ENCODE data around the gene KLHL29. TPM values are rescaled to one million over a fixed set of nuclear protein-coding genes. Genes with fewer than 3 reads are reported as not detected.

KLHL29 gene
- total and polyA plus RNA-seq, 8 donors, result 0.91 to 6.6 (median 2.6) TPM

DNA sequence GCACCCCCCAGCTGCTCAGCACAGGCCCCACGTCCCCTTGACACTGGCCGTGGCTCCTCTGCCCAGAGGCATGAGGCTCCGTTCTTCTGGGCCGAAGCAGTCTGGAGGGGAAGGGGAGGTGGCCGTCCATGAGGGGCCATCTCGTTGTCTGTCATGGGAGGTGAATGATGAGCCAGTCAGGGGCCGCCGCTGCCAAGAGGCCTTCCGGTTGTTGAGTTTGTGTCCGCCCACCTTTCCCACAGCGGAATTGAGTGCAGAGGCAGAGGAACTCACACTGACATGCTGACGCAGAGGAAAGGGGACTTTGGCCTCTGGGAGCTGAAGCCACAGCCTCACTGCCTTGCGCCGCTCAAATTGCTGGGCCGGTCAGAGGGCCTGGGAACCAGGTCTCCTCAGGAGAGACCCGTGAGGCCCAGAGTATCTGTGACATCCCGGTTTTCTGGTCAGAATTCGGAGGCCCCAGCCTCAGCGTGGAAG lies 273.5 kb downstream of the KLHL29 start:
- Histone ChIP-seq H3K4me3 (no peak overlapping the region), H3K36me3 (no peaks in the 10 kb centered on the region), H3K4me1 (no peaks in the 10 kb centered on the region), H3K9me3 (no peaks in the 10 kb centered on the region), H3K27me3 (no peaks in the 10 kb centered on the region), H3K27ac (no peak overlapping the region)
- DNase-seq, result no peak
- WGBS, 2 donors, result 44 to 47% methylated on average over 19 of the region's 19 CpGs
- TF ChIP-seq, protein P1, sequence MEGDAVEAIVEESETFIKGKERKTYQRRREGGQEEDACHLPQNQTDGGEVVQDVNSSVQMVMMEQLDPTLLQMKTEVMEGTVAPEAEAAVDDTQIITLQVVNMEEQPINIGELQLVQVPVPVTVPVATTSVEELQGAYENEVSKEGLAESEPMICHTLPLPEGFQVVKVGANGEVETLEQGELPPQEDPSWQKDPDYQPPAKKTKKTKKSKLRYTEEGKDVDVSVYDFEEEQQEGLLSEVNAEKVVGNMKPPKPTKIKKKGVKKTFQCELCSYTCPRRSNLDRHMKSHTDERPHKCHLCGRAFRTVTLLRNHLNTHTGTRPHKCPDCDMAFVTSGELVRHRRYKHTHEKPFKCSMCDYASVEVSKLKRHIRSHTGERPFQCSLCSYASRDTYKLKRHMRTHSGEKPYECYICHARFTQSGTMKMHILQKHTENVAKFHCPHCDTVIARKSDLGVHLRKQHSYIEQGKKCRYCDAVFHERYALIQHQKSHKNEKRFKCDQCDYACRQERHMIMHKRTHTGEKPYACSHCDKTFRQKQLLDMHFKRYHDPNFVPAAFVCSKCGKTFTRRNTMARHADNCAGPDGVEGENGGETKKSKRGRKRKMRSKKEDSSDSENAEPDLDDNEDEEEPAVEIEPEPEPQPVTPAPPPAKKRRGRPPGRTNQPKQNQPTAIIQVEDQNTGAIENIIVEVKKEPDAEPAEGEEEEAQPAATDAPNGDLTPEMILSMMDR (IDR thresholded peaks at IDR 0.05), result no peak
- intact Hi-C loops (cut with DNase I), result no loop called here
- FAIRE-seq, result no peak
- ATAC-seq, result peak in 3 of 4 donors; percentile 36 to 71 (median 37)

- FAIRE-seq, result no peak
- ATAC-seq, result no peak
These were observed 274.3 kb downstream of the KLHL29 start for GRCh38 chr2:23659328-23659727.

GRCh38 chr2:23659773-23660172 lies 274.8 kb downstream of the KLHL29 start:
- no peaks in the 10 kb centered on the region for H3K4me1 ChIP-seq
- no peaks in the 10 kb centered on the region for H3K36me3 ChIP-seq
- TF ChIP-seq, protein P1 (IDR thresholded peaks at IDR 0.05), result no peak
- no peak overlapping the region for H3K27ac ChIP-seq
- 81 to 92% methylated on average over 2 of the region's 2 CpGs for WGBS, 2 donors
- peaks cover 0 to 3% (median 0%) of the 10 kb centered on the region in 4 donors for H3K27me3 ChIP-seq
- no peak overlapping the region for H3K4me3 ChIP-seq
- ATAC-seq (no peak), FAIRE-seq (no peak), DNase-seq (no peak)
- intact Hi-C loops (cut with DNase I), result no loop called here
- H3K9me3 ChIP-seq, result no peaks in the 10 kb centered on the region

More at GRCh38 chr2:23659328-23659727, 274.3 kb downstream of the KLHL29 start:
- intact Hi-C loops (cut with DNase I), result no loop called here
- H3K36me3 ChIP-seq, result no peaks in the 10 kb centered on the region
- no peaks in the 10 kb centered on the region for H3K4me1 ChIP-seq
- no peak overlapping the region for H3K27ac ChIP-seq
- TF ChIP-seq, protein P1 (IDR thresholded peaks at IDR 0.05), result no peak
- H3K27me3 ChIP-seq, result no peaks in the 10 kb centered on the region
- no peaks in the 10 kb centered on the region for H3K9me3 ChIP-seq
- DNase-seq, result no peak
- 89 to 93% methylated on average over 9 of the region's 9 CpGs for WGBS, 2 donors
- H3K4me3 ChIP-seq, result no peak overlapping the region

GRCh38 chr2:23660237-23660636 lies 275.3 kb downstream of the KLHL29 start:
- DNase-seq (no peak), ATAC-seq (no peak), FAIRE-seq (no peak)
- Histone ChIP-seq H3K4me1 (no peaks in the 10 kb centered on the region), H3K36me3 (no peaks in the 10 kb centered on the region), H3K27ac (no peak overlapping the region), H3K4me3 (no peak overlapping the region), H3K9me3 (no peaks in the 10 kb centered on the region), H3K27me3 (peaks cover 0 to 3% (median 0%) of the 10 kb centered on the region in 4 donors)
- TF ChIP-seq, protein P1 (IDR thresholded peaks at IDR 0.05), result no peak
- intact Hi-C loops (cut with DNase I), result no loop called here
- WGBS, 2 donors, result 90 to 100% methylated on average over 2 of the region's 2 CpGs

DNA sequence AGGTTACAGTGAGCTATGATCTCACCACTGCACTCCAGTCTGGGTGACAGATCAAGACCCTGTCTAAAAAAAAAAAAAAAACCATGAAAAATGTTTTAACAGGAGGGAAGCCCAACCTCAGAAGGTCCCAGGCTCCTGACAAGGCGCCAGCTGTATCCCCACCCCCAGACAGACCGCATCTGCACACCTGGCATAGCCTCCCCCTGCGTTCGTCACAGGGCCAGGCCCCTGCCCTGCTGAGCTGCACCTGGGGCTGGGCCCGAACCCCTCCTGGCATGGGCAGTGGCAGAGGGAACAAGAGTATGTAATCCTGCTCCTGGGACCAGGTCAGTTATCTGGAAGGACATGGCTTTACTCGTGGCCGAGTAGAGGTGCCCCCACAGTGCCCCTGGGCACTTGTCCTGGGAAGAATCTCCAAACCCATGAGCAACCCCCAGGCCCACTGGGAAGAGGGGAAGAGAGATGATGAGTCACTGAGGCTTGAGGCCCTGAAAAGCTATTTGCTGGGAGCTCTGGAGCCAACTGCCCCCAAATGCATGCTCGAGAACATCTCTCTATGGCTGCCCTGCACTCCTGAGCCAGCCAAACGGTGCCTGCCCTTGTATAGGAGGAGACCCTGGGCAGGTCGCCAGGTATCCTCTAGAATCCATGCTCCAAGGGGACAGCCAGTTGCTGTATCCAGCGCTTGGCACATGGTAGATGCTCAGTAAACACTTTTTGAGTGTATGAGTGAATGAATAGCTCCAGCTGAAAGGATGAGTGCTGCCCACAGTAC lies 276.5 kb downstream of the KLHL29 start:
- intact Hi-C loops (cut with DNase I), result no loop called here
- FAIRE-seq, result no peak
- H3K27ac ChIP-seq, result no peak overlapping the region
- H3K4me3 ChIP-seq, result no peak overlapping the region
- DNase-seq, result no peak
- TF ChIP-seq, protein P1 (IDR thresholded peaks at IDR 0.05), result no peak
- no peaks in the 10 kb centered on the region for H3K4me1 ChIP-seq
- H3K27me3 ChIP-seq, result peaks cover 0 to 3% (median 0%) of the 10 kb centered on the region in 4 donors
- no peak for ATAC-seq
- H3K9me3 ChIP-seq, result no peaks in the 10 kb centered on the region
- no peaks in the 10 kb centered on the region for H3K36me3 ChIP-seq
- 66 to 80% methylated on average over 11 of the region's 11 CpGs for WGBS, 2 donors

Data from pancreas (tissue), 10 donors.